K562 (cell line): ENCODE measurements around the gene SH2D5.

ENCODE experiments used
- ARID3A ChIP-seq: IDR thresholded peaks from 2 replicates; pipeline ENCODE4 v1.6.1; 2012; ENCODE audit warnings: low read depth, low read length, improper control_type of control experiment, borderline replicate concordance
- ARNT ChIP-seq, 2 experiments: fragments of 450-650 bp; IDR thresholded peaks; 2 replicates each; pipeline ENCODE4 v1.6.1; 2016; ENCODE audit warnings: mild to moderate bottlenecking in 1 of 2
- ATF6 ChIP-seq: sonication (generic); formaldehyde crosslinking; IDR thresholded peaks from 2 replicates; pipeline ENCODE4 v1.4.0; 2020; ENCODE audit warnings: mild to moderate bottlenecking, missing genetic modification reagents
- CEBPB ChIP-seq: fragments of 450-650 bp; IDR thresholded peaks from 2 replicates; pipeline ENCODE4 v1.6.1; 2016; ENCODE audit warnings: missing genetic modification characterization, missing compliant biosample characterization
- CTCF ChIP-seq, 3 experiments: IDR thresholded peaks in 2 of 3; conservative IDR thresholded peaks in 1 of 3; 2 replicates each; pipeline ENCODE4 v1.5.1; 2011 to 2012; ENCODE audit warnings: low read length in 3 of 3, mild to moderate bottlenecking in 3 of 3, control low read depth in 2 of 3, improper control_type of control experiment in 1 of 3, inconsistent platforms in 1 of 3, low read depth in 1 of 3, mixed read lengths in 1 of 3, moderate library complexity in 1 of 3; ENCODE audit not compliant: insufficient read depth in 2 of 3
- EP300 ChIP-seq: IDR thresholded peaks from 2 replicates; pipeline ENCODE4 v1.6.1; 2012; ENCODE audit warnings: low read length, improper control_type of control experiment
- ETS2 ChIP-seq: IDR thresholded peaks from 2 replicates; pipeline ENCODE4 v1.6.1; 2016; ENCODE audit warnings: borderline replicate concordance, missing genetic modification characterization, mild to moderate bottlenecking, moderate library complexity, missing compliant biosample characterization; ENCODE audit not compliant: poor library complexity, severe bottlenecking
- GABPA ChIP-seq: fragments of 200-800 bp; sonication (Bioruptor generic); conservative IDR thresholded peaks from 2 replicates; pipeline ENCODE4 v1.6.1; 2016; ENCODE audit warnings: low read depth, missing genetic modification characterization, missing compliant biosample characterization
- SP1 ChIP-seq: sonication (generic); formaldehyde crosslinking; IDR thresholded peaks from 2 replicates; pipeline ENCODE4 v1.8.1; 2022; ENCODE audit warnings: mild to moderate bottlenecking, missing genetic modification reagents
- SRF ChIP-seq, 2 experiments: fragments of 250-450, 450-650 bp in 1 of 2; sonication (Bioruptor Pico) in 1 of 2; sonication (generic) in 1 of 2; formaldehyde crosslinking; IDR thresholded peaks; 2 replicates each; pipeline versions ENCODE4 v1.5.0 to v1.5.1; 2020 to 2022; ENCODE audit warnings: mild to moderate bottlenecking in 1 of 2, missing genetic modification reagents in 1 of 2
- ZBTB43 ChIP-seq: sonication (generic); formaldehyde crosslinking; IDR thresholded peaks from 2 replicates; pipeline ENCODE4 v1.8.0; 2023; ENCODE audit warnings: mild to moderate bottlenecking, missing genetic modification reagents

- TF ChIP-seq GABPA, result no peak
- no peak for TF ChIP-seq SP1 (CRISPR knock-in tag)
- TF ChIP-seq CEBPB (tag), result no peak
- no peak for TF ChIP-seq ARID3A
- no peak for TF ChIP-seq CTCF (IDR thresholded peaks at IDR 0.05 in 2 of 3, conservative IDR thresholded peaks at IDR 0.05 in 1 of 3; ENCODE audit: insufficient read depth in 2 of 3, low read depth in 1 of 3, low read length in 3 of 3)
- TF ChIP-seq ZBTB43 (CRISPR knock-in tag), result no peak
- no peak for TF ChIP-seq SRF (CRISPR knock-in tag; IDR thresholded peaks at IDR 0.05)
- no peak for TF ChIP-seq ETS2 (tag)
- no peak for TF ChIP-seq EP300
- no peak for TF ChIP-seq ATF6 (CRISPR knock-in tag)
- TF ChIP-seq ARNT (IDR thresholded peaks at IDR 0.05), result no peak
Observed at GRCh38 chr1:20767271-20767670, 34.8 kb upstream of the SH2D5 start.
